SK-N-SH (cell line): ENCODE results near the gene HECTD4. TPM values are rescaled to one million over a fixed set of nuclear protein-coding genes. Genes with fewer than 3 reads are reported as not detected.
"Not testable (repeated sequence)": the region's sequence is repeated elsewhere in the genome, so short reads cannot be mapped to it uniquely, and the experiment has no call there.

Source experiments
- CTCF ChIA-PET: fragments of 300-600, 350-600 bp; formaldehyde crosslinking; extraction: SDS; loops from one replicate; lab custom pipeline; 2021; lab: Yijun Ruan, JAX
- POLR2A ChIA-PET: fragments of 350-600 bp; sonication (Branson Sonifier 250); formaldehyde crosslinking; extraction: SDS; loops from one replicate; lab custom pipeline; 2020; ENCODE audit warnings: antibody characterized with exemption, inconsistent platforms; lab: Yijun Ruan, JAX
- DNase-seq: peaks from one replicate; pipeline ENCODE4 v3.0.0; 2012
- H2AFZ ChIP-seq: fragments of 200-600 bp; sonication (generic); 2 replicates; pipeline ENCODE4 v1.8.1; 2016; ENCODE audit warnings: antibody characterized with exemption, mild to moderate bottlenecking, low read depth
- H3F3A ChIP-seq: fragments of 200-600 bp; sonication (generic); replicated peaks from 2 replicates; pipeline ENCODE3; 2016; ENCODE audit warnings: antibody characterized with exemption, mild to moderate bottlenecking; ENCODE audit not compliant: insufficient read depth
- H3K27ac ChIP-seq, 2 experiments: fragments of 200-500 bp in 1 of 2; fragments of 200-600 bp in 1 of 2; sonication (Bioruptor generic) in 1 of 2; sonication (generic), shearing (Covaris generic) in 1 of 2; 2 replicates each; pipeline versions ENCODE4 v1.5.1 to v1.6.1; 2014 to 2016; ENCODE audit warnings: low read depth in 2 of 2, inconsistent platforms in 1 of 2, low read length in 1 of 2, mild to moderate bottlenecking in 1 of 2, mixed read lengths in 1 of 2
- H3K27me3 ChIP-seq: fragments of 200-600 bp; sonication (generic), shearing (Covaris generic); 2 replicates; pipeline ENCODE4 v1.6.1; 2016; ENCODE audit warnings: mixed run types; ENCODE audit not compliant: insufficient read depth
- H3K36me3 ChIP-seq, 2 experiments: fragments of 200-500 bp in 1 of 2; fragments of 200-600 bp in 1 of 2; sonication (Bioruptor generic) in 1 of 2; sonication (generic) in 1 of 2; replicated peaks in 1 of 2; 2 replicates each; pipeline versions ENCODE3 to v1.5.1; 2014 to 2016; ENCODE audit warnings: low read length in 1 of 2, mild to moderate bottlenecking in 1 of 2; ENCODE audit not compliant: insufficient read depth in 2 of 2, control insufficient read depth in 1 of 2
- H3K4me1 ChIP-seq, 2 experiments: fragments of 200-500 bp in 1 of 2; fragments of 200-600 bp in 1 of 2; sonication (Bioruptor generic) in 1 of 2; sonication (generic), shearing (Covaris generic) in 1 of 2; 2 replicates each; pipeline versions ENCODE4 v1.5.1 to v1.6.1; 2014 to 2016; ENCODE audit warnings: low read depth in 1 of 2, low read length in 1 of 2, mixed run types in 1 of 2; ENCODE audit not compliant: insufficient read depth in 2 of 2, control insufficient read depth in 1 of 2
- H3K4me2 ChIP-seq: fragments of 200-600 bp; sonication (generic), shearing (Covaris generic); 2 replicates; pipeline ENCODE4 v1.6.1; 2017; ENCODE audit warnings: mixed run types
- H3K4me3 ChIP-seq, 2 experiments: fragments of 200-500 bp in 1 of 2; fragments of 200-600 bp in 1 of 2; sonication (Bioruptor generic) in 1 of 2; sonication (generic), shearing (Covaris generic) in 1 of 2; 2 replicates each; pipeline versions ENCODE4 v1.5.1 to v1.8.1; 2014 to 2016; ENCODE audit warnings: low read depth in 2 of 2, inconsistent platforms in 1 of 2, low read length in 1 of 2, mild to moderate bottlenecking in 1 of 2, mixed read lengths in 1 of 2, moderate library complexity in 1 of 2
- H3K79me2 ChIP-seq: fragments of 200-600 bp; sonication (generic); 2 replicates; pipeline ENCODE4 v1.8.1; 2017; ENCODE audit warnings: mild to moderate bottlenecking; ENCODE audit not compliant: insufficient read depth
- H3K9ac ChIP-seq: fragments of 200-600 bp; sonication (generic); 2 replicates; pipeline ENCODE4 v1.6.1; 2017; ENCODE audit warnings: mixed run types
- H3K9me2 ChIP-seq: fragments of 200-600 bp; sonication (generic); 2 replicates; pipeline ENCODE4 v1.6.1; 2017; ENCODE audit warnings: mixed run types
- H3K9me3 ChIP-seq: fragments of 200-600 bp; sonication (generic); 2 replicates; pipeline ENCODE4 v1.6.1; 2017; ENCODE audit warnings: mixed run types, mild to moderate bottlenecking, moderate library complexity
- H4K20me1 ChIP-seq: fragments of 200-600 bp; sonication (generic); 2 replicates; pipeline ENCODE4 v1.6.1; 2017; ENCODE audit warnings: mild to moderate bottlenecking, mixed run types; ENCODE audit not compliant: insufficient read depth
- ELF1 ChIP-seq: IDR thresholded peaks from 2 replicates; pipeline ENCODE4 v1.4.0; 2012
- FOSL2 ChIP-seq: IDR thresholded peaks from 2 replicates; pipeline ENCODE4 v1.4.0; 2012; ENCODE audit warnings: low read depth, mild to moderate bottlenecking, moderate library complexity, borderline replicate concordance
- FOXJ3 ChIP-seq: sonication (generic); formaldehyde crosslinking; IDR thresholded peaks from 2 replicates; pipeline ENCODE4 v1.5.1; 2020; ENCODE audit warnings: mild to moderate bottlenecking, missing genetic modification reagents
- MXI1 ChIP-seq: IDR thresholded peaks from 2 replicates; pipeline ENCODE4 v1.6.1; 2012; ENCODE audit warnings: mild to moderate bottlenecking, low read depth, low read length, improper control_type of control experiment
- NFIC ChIP-seq: IDR thresholded peaks from 2 replicates; pipeline ENCODE4 v1.4.0; 2012; ENCODE audit warnings: borderline replicate concordance
- SMC3 ChIP-seq: IDR thresholded peaks from 2 replicates; pipeline ENCODE4 v1.6.1; 2012; ENCODE audit warnings: low read depth, low read length, improper control_type of control experiment
- TAF1 ChIP-seq: IDR thresholded peaks from 2 replicates; pipeline ENCODE4 v1.6.1; 2012; ENCODE audit warnings: low read depth, mild to moderate bottlenecking, low read length, moderate library complexity, borderline replicate concordance
- TCF12 ChIP-seq: IDR thresholded peaks from 2 replicates; pipeline ENCODE4 v1.4.0; 2012
- TEAD4 ChIP-seq: IDR thresholded peaks from 2 replicates; pipeline ENCODE4 v1.4.0; 2012; ENCODE audit warnings: mild to moderate bottlenecking, borderline replicate concordance; ENCODE audit not compliant: insufficient read depth
- WGBS: methylation state at CpG from one replicate; pipeline ENCODE4 v1.1.6; 2017; ENCODE audit warnings: low lambda C conversion rate; 5-methylcytosine and 5-hydroxymethylcytosine counted together
- polyA plus RNA-seq, 3 experiments: library from polyadenylated mRNA; depleted of rRNA; stranded (reverse); fragments of >200 nt; gene quantifications; 2 replicates each; pipeline ENCODE4 v1.2.3, GENCODE V29; 2012
- TF ChIP-seq, protein P1 (sequence below): fragments of 150-350 bp; IDR thresholded peaks from 2 replicates; pipeline ENCODE4 v1.6.1; 2017; ENCODE audit warnings: antibody characterized with exemption, low read length, low read depth, borderline replicate concordance

The HECTD4 gene
- polyA plus RNA-seq, 1 of the 3 experiments (the other 2 are of a cell fraction) = 14.6 TPM

DNA sequence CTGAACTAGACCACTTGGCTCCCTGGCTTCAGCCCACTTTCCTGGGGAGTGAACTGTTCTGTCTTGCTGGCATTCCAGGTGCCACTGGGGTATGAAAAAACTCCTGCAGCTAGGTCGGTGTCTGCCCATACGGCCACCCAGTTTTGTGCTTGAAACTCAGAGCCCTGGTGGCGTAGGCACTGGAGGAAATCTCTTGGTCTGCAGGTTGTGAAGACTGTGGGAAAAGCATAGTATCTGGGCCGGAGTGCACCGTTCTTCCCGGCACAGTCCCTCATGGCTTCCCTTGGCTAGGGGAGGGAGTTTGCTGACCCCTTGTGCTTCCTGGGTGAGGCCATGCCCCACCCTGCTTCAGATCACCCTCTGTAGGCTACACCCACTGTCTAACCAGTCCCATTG, 223.1 kb downstream of the HECTD4 start:
- H3F3A ChIP-seq = no peaks in the 10 kb centered on the region
- no peaks in the 10 kb centered on the region for H3K27me3 ChIP-seq
- no peak overlapping the region for H2AFZ ChIP-seq
- H3K4me3 ChIP-seq = no peak overlapping the region
- TF ChIP-seq TEAD4 = no peak
- TF ChIP-seq FOXJ3 (CRISPR knock-in tag) = no peak
- no peak for TF ChIP-seq SMC3
- TF ChIP-seq, protein P1, sequence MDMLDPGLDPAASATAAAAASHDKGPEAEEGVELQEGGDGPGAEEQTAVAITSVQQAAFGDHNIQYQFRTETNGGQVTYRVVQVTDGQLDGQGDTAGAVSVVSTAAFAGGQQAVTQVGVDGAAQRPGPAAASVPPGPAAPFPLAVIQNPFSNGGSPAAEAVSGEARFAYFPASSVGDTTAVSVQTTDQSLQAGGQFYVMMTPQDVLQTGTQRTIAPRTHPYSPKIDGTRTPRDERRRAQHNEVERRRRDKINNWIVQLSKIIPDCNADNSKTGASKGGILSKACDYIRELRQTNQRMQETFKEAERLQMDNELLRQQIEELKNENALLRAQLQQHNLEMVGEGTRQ = no peak
- no peak for TF ChIP-seq MXI1
- 100% methylated on average over 3 of the region's 6 CpGs for WGBS
- H3K9me2 ChIP-seq = no peaks in the 10 kb centered on the region
- ChIA-PET POLR2A (no interaction called here), CTCF (no interaction called here)
- no peak overlapping the region for H3K9ac ChIP-seq
- no peaks in the 10 kb centered on the region for H3K9me3 ChIP-seq
- no peak overlapping the region for H3K4me2 ChIP-seq
- DNase-seq = no peak
- H3K27ac ChIP-seq = no peak overlapping the region
- no peaks in the 10 kb centered on the region for H3K4me1 ChIP-seq
- H4K20me1 ChIP-seq = no peaks in the 10 kb centered on the region
- H3K79me2 ChIP-seq = no peaks in the 10 kb centered on the region
- H3K36me3 ChIP-seq = peaks cover 16 to 45% of the 10 kb centered on the region in 2 experiments

DNA sequence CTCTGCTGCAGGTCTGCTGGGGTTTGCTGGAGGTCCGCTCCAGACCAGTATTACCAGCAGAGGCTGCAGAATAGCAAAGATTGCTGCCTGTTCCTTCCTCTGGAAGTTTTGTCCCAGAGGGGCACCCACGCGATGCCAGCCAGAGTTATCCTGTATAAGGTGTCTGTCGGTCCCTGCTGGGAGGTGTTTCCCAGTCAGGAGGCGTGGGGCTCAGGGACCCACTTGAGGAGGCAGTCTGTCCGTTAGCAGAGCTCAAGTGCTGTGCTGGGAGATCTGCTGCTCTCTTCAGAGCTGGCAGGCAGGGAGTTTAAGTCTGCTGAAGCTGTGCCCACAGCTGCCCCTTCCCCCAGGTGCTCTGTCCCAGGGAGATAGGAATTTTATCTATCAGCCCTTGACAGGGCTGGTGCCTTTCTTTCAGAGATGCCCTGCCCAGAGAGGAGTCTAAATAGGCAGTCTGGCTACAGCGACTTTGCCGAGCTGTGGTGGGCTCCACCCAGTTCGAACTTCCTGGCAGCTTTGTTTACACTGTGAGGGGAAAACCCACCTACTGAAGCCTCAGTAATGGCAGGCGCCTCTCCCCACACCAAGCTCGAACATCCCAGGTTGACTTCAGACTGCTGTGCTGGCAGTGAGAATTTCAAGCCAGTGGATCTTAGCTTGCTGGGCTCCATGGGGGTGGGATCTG, 223.6 kb downstream of the HECTD4 start:
- H3K4me3 ChIP-seq, H3K9me2 ChIP-seq, H2AFZ ChIP-seq, CTCF ChIA-PET, H3K27ac ChIP-seq, H3F3A ChIP-seq, DNase-seq, H3K9me3 ChIP-seq, POLR2A ChIA-PET, H4K20me1 ChIP-seq, H3K4me1 ChIP-seq, H3K9ac ChIP-seq, H3K4me2 ChIP-seq, H3K79me2 ChIP-seq, H3K27me3 ChIP-seq: not testable (repeated sequence)
- 100% methylated on average over 11 of the region's 11 CpGs for WGBS
- peaks cover 16 to 48% of the 10 kb centered on the region in 2 experiments for H3K36me3 ChIP-seq

DNA sequence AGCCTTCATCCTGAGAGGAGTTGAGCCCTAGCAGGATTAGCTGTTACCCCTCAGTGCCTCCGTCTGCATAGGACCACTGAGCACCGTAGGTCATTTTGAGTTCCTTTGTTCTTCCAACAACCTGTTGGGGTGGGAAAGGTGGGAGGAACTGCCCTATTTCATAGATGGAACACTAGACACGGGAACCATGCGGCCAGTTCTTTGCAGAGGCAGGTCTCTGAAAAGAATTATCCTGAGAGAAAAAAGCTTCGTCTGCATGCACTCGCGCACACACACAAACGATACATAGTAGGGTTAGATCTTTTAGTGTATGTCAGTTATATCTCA, 228.4 kb downstream of the HECTD4 start:
- ChIA-PET CTCF (interaction anchor here (1.4 kb wide), 1 partner anchor 44 kb away, joined by 4 read pairs; no protein-coding TSS in a partner anchor), POLR2A (no interaction called here)
- Histone ChIP-seq H3K27me3 (no peaks in the 10 kb centered on the region), H3K4me1 (no peaks in the 10 kb centered on the region), H3K4me2 (no peak overlapping the region), H3K79me2 (no peaks in the 10 kb centered on the region), H4K20me1 (no peaks in the 10 kb centered on the region), H3K9me2 (no peaks in the 10 kb centered on the region), H3K36me3 (peaks cover 30 to 40% of the 10 kb centered on the region in 2 experiments), H3K4me3 (no peak overlapping the region), H2AFZ (no peak overlapping the region), H3K9me3 (no peaks in the 10 kb centered on the region), H3F3A (no peaks in the 10 kb centered on the region), H3K27ac (no peak overlapping the region), H3K9ac (no peak overlapping the region)
- TF ChIP-seq NFIC (no peak), ELF1 (no peak), MXI1 (no peak), FOSL2 (no peak), TAF1 (no peak), TCF12 (no peak)
- DNase-seq = no peak
- 93% methylated on average over 8 of the region's 8 CpGs for WGBS
